IMR-90 (cell line): ENCODE data around the gene STAG1. TPM values are rescaled to one million over a fixed set of nuclear protein-coding genes. Genes with fewer than 3 reads are reported as not detected.

Source experiments
- ATAC-seq: fragments of 200-7000 bp; cut with Tn5 transposase; 2 replicates; pipeline ENCODE4 v1.9.1; 2020; ENCODE audit warnings: low read depth, mild to moderate bottlenecking, moderate library complexity
- BruUV-seq: library from RNA; stranded (reverse); fragments of 400-500 nt; replicated peaks from 2 replicates; lab custom pipeline; 2021; lab: Mats Ljungman, UMichigan
- CTCF ChIA-PET: fragments of 300-600 bp; formaldehyde crosslinking; extraction: SDS; loops from one replicate; lab custom pipeline; 2021; ENCODE audit warnings: antibody characterized with exemption; lab: Yijun Ruan, JAX
- POLR2A ChIA-PET: fragments of 300-600 bp; sonication (Branson Sonifier 250); formaldehyde crosslinking; loops from one replicate; lab custom pipeline; 2022; ENCODE audit warnings: antibody characterized with exemption; ENCODE audit not compliant: unreplicated experiment; lab: Charles Lee
- DNase-seq: peaks from one replicate; pipeline ENCODE4 v3.0.0; 2013
- H2AFZ ChIP-seq: replicated peaks from 2 replicates; pipeline ENCODE3; 2013; ENCODE audit warnings: low read length, mild to moderate bottlenecking; ENCODE audit not compliant: poor library complexity
- H2AK5ac ChIP-seq: 2 replicates; pipeline ENCODE4 v1.6.1; 2013; ENCODE audit warnings: low read depth, low read length, inconsistent platforms
- H2AK9ac ChIP-seq: replicated peaks from 2 replicates; pipeline ENCODE3; 2013; ENCODE audit warnings: mild to moderate bottlenecking, low read depth, low read length, moderate library complexity; ENCODE audit not compliant: poor library complexity
- H2BK120ac ChIP-seq: 2 replicates; pipeline ENCODE4 v1.6.1; 2013; ENCODE audit warnings: low read depth, low read length, inconsistent platforms
- H2BK15ac ChIP-seq: 3 replicates; pipeline ENCODE4 v1.6.1; 2013; ENCODE audit warnings: low read depth, low read length, inconsistent platforms
- H2BK20ac ChIP-seq: 2 replicates; pipeline ENCODE4 v1.6.1; 2013; ENCODE audit warnings: low read depth, mild to moderate bottlenecking, inconsistent platforms, low read length, moderate library complexity
- H2BK5ac ChIP-seq: 2 replicates; pipeline ENCODE4 v1.6.1; 2013; ENCODE audit warnings: mild to moderate bottlenecking, low read depth, low read length, inconsistent platforms; ENCODE audit not compliant: poor library complexity, severe bottlenecking
- H3K14ac ChIP-seq: replicated peaks from 2 replicates; pipeline ENCODE4 v1.6.1; 2013; ENCODE audit warnings: low read depth, low read length, inconsistent platforms
- H3K18ac ChIP-seq: 2 replicates; pipeline ENCODE4 v1.6.1; 2013; ENCODE audit warnings: low read depth, low read length, control low read depth
- H3K23ac ChIP-seq: 2 replicates; pipeline ENCODE4 v1.6.1; 2013; ENCODE audit warnings: low read depth, low read length, inconsistent platforms
- H3K27ac ChIP-seq: 2 replicates; pipeline ENCODE4 v1.5.1; 2013; ENCODE audit warnings: mild to moderate bottlenecking, control low read depth, low read length; ENCODE audit not compliant: insufficient read depth
- H3K27me3 ChIP-seq: 2 replicates; pipeline ENCODE4 v1.6.1; 2013; ENCODE audit warnings: low read length; ENCODE audit not compliant: control insufficient read depth, insufficient read depth
- H3K36me3 ChIP-seq: 2 replicates; pipeline ENCODE4 v1.6.1; 2013; ENCODE audit warnings: low read length, mixed read lengths; ENCODE audit not compliant: control insufficient read depth, insufficient read depth
- H3K4ac ChIP-seq: 2 replicates; pipeline ENCODE4 v1.6.1; 2013; ENCODE audit warnings: low read depth, low read length, inconsistent platforms
- H3K4me1 ChIP-seq: 2 replicates; pipeline ENCODE4 v1.6.1; 2013; ENCODE audit warnings: low read length, mixed read lengths; ENCODE audit not compliant: control insufficient read depth, insufficient read depth
- H3K4me2 ChIP-seq: 2 replicates; pipeline ENCODE4 v1.6.1; 2013; ENCODE audit warnings: low read depth, mild to moderate bottlenecking, control low read depth, low read length, moderate library complexity
- H3K4me3 ChIP-seq: 2 replicates; pipeline ENCODE4 v1.5.1; 2013; ENCODE audit warnings: low read depth, mild to moderate bottlenecking, control low read depth, low read length, moderate library complexity; ENCODE audit not compliant: insufficient read depth
- H3K56ac ChIP-seq: 2 replicates; pipeline ENCODE4 v1.6.1; 2013; ENCODE audit warnings: low read length, inconsistent platforms; ENCODE audit not compliant: insufficient read depth; ENCODE audit errors: extremely low read depth
- H3K79me1 ChIP-seq, 2 experiments: 2 replicates each; pipeline ENCODE4 v1.6.1; 2013; ENCODE audit warnings: low read length in 2 of 2, inconsistent platforms in 1 of 2, low read depth in 1 of 2
- H3K9ac ChIP-seq: 2 replicates; pipeline ENCODE4 v1.6.1; 2013; ENCODE audit warnings: low read depth, low read length, control low read depth
- H3K9me1 ChIP-seq: 2 replicates; pipeline ENCODE4 v1.6.1; 2013; ENCODE audit warnings: low read length, inconsistent platforms; ENCODE audit not compliant: insufficient read depth
- H3K9me3 ChIP-seq: 2 replicates; pipeline ENCODE4 v1.6.1; 2013; ENCODE audit warnings: low read length; ENCODE audit not compliant: control insufficient read depth, insufficient read depth
- H4K20me1 ChIP-seq: 2 replicates; pipeline ENCODE4 v1.6.1; 2013; ENCODE audit warnings: low read length, inconsistent platforms; ENCODE audit not compliant: insufficient read depth
- H4K5ac ChIP-seq: 2 replicates; pipeline ENCODE4 v1.6.1; 2013; ENCODE audit warnings: mild to moderate bottlenecking, low read depth, low read length, control low read depth
- H4K8ac ChIP-seq, 2 experiments: 2 replicates each; pipeline ENCODE4 v1.6.1; 2013; ENCODE audit warnings: low read depth in 2 of 2, low read length in 2 of 2, control low read depth in 1 of 2, inconsistent platforms in 1 of 2
- H4K91ac ChIP-seq: 2 replicates; pipeline ENCODE4 v1.6.1; 2013; ENCODE audit warnings: low read depth, low read length, inconsistent platforms; ENCODE audit not compliant: insufficient read depth
- BHLHE40 ChIP-seq: fragments of 150-350 bp; IDR thresholded peaks from 2 replicates; pipeline ENCODE4 v1.6.1; 2016; ENCODE audit warnings: mild to moderate bottlenecking, low read depth, low read length
- CEBPB ChIP-seq: IDR thresholded peaks from 2 replicates; pipeline ENCODE4 v1.6.1; 2012; ENCODE audit warnings: low read depth, low read length, improper control_type of control experiment
- FOS ChIP-seq: fragments of 150-350 bp; IDR thresholded peaks from 2 replicates; pipeline ENCODE4 v1.6.1; 2016; ENCODE audit warnings: low read depth, low read length
- MAZ ChIP-seq: IDR thresholded peaks from 2 replicates; pipeline ENCODE4 v1.6.1; 2012; ENCODE audit warnings: low read depth, mild to moderate bottlenecking, low read length, improper control_type of control experiment, moderate library complexity, borderline replicate concordance
- MXI1 ChIP-seq: IDR thresholded peaks from 2 replicates; pipeline ENCODE4 v1.6.1; 2012; ENCODE audit warnings: low read depth, mild to moderate bottlenecking, low read length, moderate library complexity, borderline replicate concordance
- NFE2L2 ChIP-seq: fragments of 150-350 bp; IDR thresholded peaks from 2 replicates; pipeline ENCODE4 v1.6.1; 2016; ENCODE audit warnings: low read depth, mild to moderate bottlenecking, low read length
- RCOR1 ChIP-seq: IDR thresholded peaks from 2 replicates; pipeline ENCODE4 v1.6.1; 2012; ENCODE audit warnings: mild to moderate bottlenecking, low read length, improper control_type of control experiment; ENCODE audit not compliant: insufficient replicate concordance
- RFX5 ChIP-seq: IDR thresholded peaks from 2 replicates; pipeline ENCODE4 v1.8.0; 2012; ENCODE audit warnings: low read depth, mild to moderate bottlenecking, low read length, moderate library complexity
- SMC3 ChIP-seq: fragments of 150-350 bp; IDR thresholded peaks from 2 replicates; pipeline ENCODE4 v1.6.1; 2016; ENCODE audit warnings: low read depth, mild to moderate bottlenecking, antibody characterized with exemption, low read length, moderate library complexity
- WGBS, 2 experiments: methylation state at CpG; one replicate each; pipeline versions ENCODE4 v1.1.5 to v1.1.7; 2013; ENCODE audit warnings: missing lambda C conversion rate in 2 of 2; ENCODE audit not compliant: insufficient read length in 1 of 2; ENCODE audit errors: extremely low coverage in 2 of 2; 5-methylcytosine and 5-hydroxymethylcytosine counted together
- dilution Hi-C: fragments of 300-500 bp; cut with HindIII; formaldehyde crosslinking; loops from one replicate; pipeline ENCODE4 v1.14.3; 2018; ENCODE audit warnings: low sequenced_read_pairs; ENCODE audit not compliant: unreplicated experiment
- in situ Hi-C: fragments of 300-500 bp; cut with MboI; formaldehyde crosslinking; loops from 3 replicates; pipeline ENCODE4 v1.14.3; 2019; ENCODE audit warnings: low sequenced_read_pairs, inconsistent platforms, mixed read lengths
- intact Hi-C: fragments of 100-400 bp; cut with micrococcal nuclease; formaldehyde crosslinking; loops from 2 replicates; pipeline ENCODE4 v1.10.0; 2022
- polyA plus RNA-seq, 3 experiments: library from polyadenylated mRNA; depleted of rRNA; stranded (reverse); fragments of >200 nt; gene quantifications; 2 replicates each; pipeline ENCODE4 v1.2.3, GENCODE V29; 2012; ENCODE audit warnings: low replicate concordance in 1 of 3
- total RNA-seq: library from RNA; depleted of rRNA; stranded (reverse); fragments of >200 nt; gene quantifications from 2 replicates; pipeline ENCODE4 v1.2.3, GENCODE V29; 2012
- TF ChIP-seq, protein P1 (sequence below): fragments of 150-350 bp; IDR thresholded peaks from 2 replicates; pipeline ENCODE4 v1.6.1; 2017; ENCODE audit warnings: mild to moderate bottlenecking, antibody characterized with exemption, low read length, low read depth
- TF ChIP-seq, protein P2 (sequence below): conservative IDR thresholded peaks from 2 replicates; pipeline ENCODE4 v1.5.1; 2012; ENCODE audit warnings: mild to moderate bottlenecking, low read depth, low read length, improper control_type of control experiment
- TF ChIP-seq, protein P3 (sequence below): fragments of 150-350 bp; IDR thresholded peaks from 2 replicates; pipeline ENCODE4 v1.6.1; 2016; ENCODE audit warnings: low read depth, mild to moderate bottlenecking, low read length, moderate library complexity, borderline replicate concordance

The STAG1 gene
- total and polyA plus RNA-seq, 2 of the 4 experiments (the other 2 are of a cell fraction) = 9.6 to 32.3 TPM

DNA sequence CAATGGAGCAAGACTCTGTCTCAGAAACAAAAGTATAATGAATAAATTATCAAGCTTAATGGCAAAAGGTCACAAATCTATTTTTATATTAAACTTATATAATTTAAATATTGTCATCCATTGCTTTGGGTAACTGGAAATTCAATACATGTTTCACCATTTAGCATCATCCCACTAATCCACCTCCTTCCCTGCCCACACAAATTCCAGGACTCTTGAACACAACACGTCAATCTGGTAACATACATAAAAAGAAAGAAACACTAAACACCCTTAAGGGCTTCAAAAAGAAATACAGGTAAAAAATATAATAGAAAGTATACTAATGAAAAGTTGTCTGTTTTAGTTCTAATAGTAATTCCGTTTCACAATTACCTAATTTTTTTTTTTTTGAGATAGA lies 149.4 kb downstream of the STAG1 start:
- Histone ChIP-seq H3K36me3 (peaks cover 6% of the 10 kb centered on the region), H4K20me1 (no peaks in the 10 kb centered on the region), H2BK15ac (no peak overlapping the region), H3K9me3 (no peaks in the 10 kb centered on the region), H3K23ac (no peak overlapping the region), H3K27ac (no peak overlapping the region), H3K27me3 (no peaks in the 10 kb centered on the region), H2BK20ac (no peak overlapping the region), H4K5ac (no peak overlapping the region), H2BK5ac (no peak overlapping the region), H3K79me1 (peaks cover 12 to 40% of the 10 kb centered on the region in 2 experiments), H4K91ac (no peak overlapping the region), H3K4ac (no peak overlapping the region), H3K4me3 (no peak overlapping the region), H2AK5ac (no peak overlapping the region), H3K4me2 (no peak overlapping the region), H3K9ac (no peak overlapping the region), H3K4me1 (no peaks in the 10 kb centered on the region; the same call in 1 of the 2 replicates), H2BK120ac (no peak overlapping the region), H2AFZ (no peak overlapping the region), H3K18ac (no peak overlapping the region), H3K9me1 (no peaks in the 10 kb centered on the region), H3K14ac (no peak overlapping the region), H2AK9ac (no peak overlapping the region), H3K56ac (no peak overlapping the region), H4K8ac (no peak overlapping the region)
- dilution Hi-C loops = no loop called here
- peak; percentile 10 for DNase-seq
- CTCF ChIA-PET = interaction anchor here (0.6 kb wide), 1 partner anchor 309 kb away, joined by 3 read pairs; no protein-coding TSS in a partner anchor
- in situ Hi-C loops = no loop called here
- intact Hi-C loops = no loop called here
- no TSS peak for BruUV-seq
- POLR2A ChIA-PET = no interaction called here
- no peak for ATAC-seq
- TF ChIP-seq MXI1 = no peak
- TF ChIP-seq FOS = no peak
- TF ChIP-seq BHLHE40 = no peak
- TF ChIP-seq, protein P1, sequence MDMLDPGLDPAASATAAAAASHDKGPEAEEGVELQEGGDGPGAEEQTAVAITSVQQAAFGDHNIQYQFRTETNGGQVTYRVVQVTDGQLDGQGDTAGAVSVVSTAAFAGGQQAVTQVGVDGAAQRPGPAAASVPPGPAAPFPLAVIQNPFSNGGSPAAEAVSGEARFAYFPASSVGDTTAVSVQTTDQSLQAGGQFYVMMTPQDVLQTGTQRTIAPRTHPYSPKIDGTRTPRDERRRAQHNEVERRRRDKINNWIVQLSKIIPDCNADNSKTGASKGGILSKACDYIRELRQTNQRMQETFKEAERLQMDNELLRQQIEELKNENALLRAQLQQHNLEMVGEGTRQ = no peak
- no peak for TF ChIP-seq RFX5
- TF ChIP-seq SMC3 = no peak
- TF ChIP-seq, protein P2, sequence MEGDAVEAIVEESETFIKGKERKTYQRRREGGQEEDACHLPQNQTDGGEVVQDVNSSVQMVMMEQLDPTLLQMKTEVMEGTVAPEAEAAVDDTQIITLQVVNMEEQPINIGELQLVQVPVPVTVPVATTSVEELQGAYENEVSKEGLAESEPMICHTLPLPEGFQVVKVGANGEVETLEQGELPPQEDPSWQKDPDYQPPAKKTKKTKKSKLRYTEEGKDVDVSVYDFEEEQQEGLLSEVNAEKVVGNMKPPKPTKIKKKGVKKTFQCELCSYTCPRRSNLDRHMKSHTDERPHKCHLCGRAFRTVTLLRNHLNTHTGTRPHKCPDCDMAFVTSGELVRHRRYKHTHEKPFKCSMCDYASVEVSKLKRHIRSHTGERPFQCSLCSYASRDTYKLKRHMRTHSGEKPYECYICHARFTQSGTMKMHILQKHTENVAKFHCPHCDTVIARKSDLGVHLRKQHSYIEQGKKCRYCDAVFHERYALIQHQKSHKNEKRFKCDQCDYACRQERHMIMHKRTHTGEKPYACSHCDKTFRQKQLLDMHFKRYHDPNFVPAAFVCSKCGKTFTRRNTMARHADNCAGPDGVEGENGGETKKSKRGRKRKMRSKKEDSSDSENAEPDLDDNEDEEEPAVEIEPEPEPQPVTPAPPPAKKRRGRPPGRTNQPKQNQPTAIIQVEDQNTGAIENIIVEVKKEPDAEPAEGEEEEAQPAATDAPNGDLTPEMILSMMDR = no peak
- TF ChIP-seq NFE2L2 = no peak
- no peak for TF ChIP-seq RCOR1
- TF ChIP-seq, protein P3, sequence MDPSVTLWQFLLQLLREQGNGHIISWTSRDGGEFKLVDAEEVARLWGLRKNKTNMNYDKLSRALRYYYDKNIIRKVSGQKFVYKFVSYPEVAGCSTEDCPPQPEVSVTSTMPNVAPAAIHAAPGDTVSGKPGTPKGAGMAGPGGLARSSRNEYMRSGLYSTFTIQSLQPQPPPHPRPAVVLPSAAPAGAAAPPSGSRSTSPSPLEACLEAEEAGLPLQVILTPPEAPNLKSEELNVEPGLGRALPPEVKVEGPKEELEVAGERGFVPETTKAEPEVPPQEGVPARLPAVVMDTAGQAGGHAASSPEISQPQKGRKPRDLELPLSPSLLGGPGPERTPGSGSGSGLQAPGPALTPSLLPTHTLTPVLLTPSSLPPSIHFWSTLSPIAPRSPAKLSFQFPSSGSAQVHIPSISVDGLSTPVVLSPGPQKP = no peak
- TF ChIP-seq MAZ = no peak
- TF ChIP-seq CEBPB = no peak
- no CpG with 5 or more reads among the region's 2 CpGs for WGBS, 2 experiments
